Stimulated activated naive B cell treated with anti-CD40 and anti-IgM and Interleukin-4, amounts not matched to agents 10 μg/mL and 1 μg/mL and 100 μg/mL, for 72 hours (primary cell): ENCODE results near the gene HS2ST1.
"Not testable (repeated sequence)": the region's sequence is repeated elsewhere in the genome, so short reads cannot be mapped to it uniquely, and the experiment has no call there.

Experiments
- ATAC-seq, 2 donors: fragments of 150-1000 bp; cut with Tn5 transposase; replicated peaks; 2 replicates each; pipeline ENCODE4 v1.10.0; 2021; ENCODE audit warnings: moderate library complexity in 1 of 2
- DNase-seq: peaks from one replicate; pipeline ENCODE4 v3.0.0; 2021
- H3K27ac Mint-ChIP-seq: one replicate; pipeline ENCODE4 v1.8.0; 2022; ENCODE audit warnings: mild to moderate bottlenecking, mixed read lengths
- H3K27me3 Mint-ChIP-seq, 2 donors: one replicate each; pipeline ENCODE4 v1.8.0; 2022; ENCODE audit warnings: mixed read lengths in 2 of 2
- H3K36me3 Mint-ChIP-seq, 2 donors: one replicate each; pipeline ENCODE4 v1.8.0; 2022; ENCODE audit warnings: mixed read lengths in 2 of 2, mild to moderate bottlenecking in 1 of 2
- H3K4me1 Mint-ChIP-seq, 2 donors: one replicate each; pipeline ENCODE4 v1.8.0; 2022; ENCODE audit warnings: mixed read lengths in 2 of 2, mild to moderate bottlenecking in 1 of 2
- H3K4me3 Mint-ChIP-seq, 2 donors: one replicate each; pipeline ENCODE4 v1.8.0; 2022; ENCODE audit warnings: mild to moderate bottlenecking in 2 of 2, mixed read lengths in 2 of 2, moderate library complexity in 1 of 2
- H3K9me3 Mint-ChIP-seq, 2 donors: one replicate each; pipeline ENCODE4 v1.8.0; 2022; ENCODE audit warnings: mixed read lengths in 2 of 2, mild to moderate bottlenecking in 1 of 2

HS2ST1 gene

DNA sequence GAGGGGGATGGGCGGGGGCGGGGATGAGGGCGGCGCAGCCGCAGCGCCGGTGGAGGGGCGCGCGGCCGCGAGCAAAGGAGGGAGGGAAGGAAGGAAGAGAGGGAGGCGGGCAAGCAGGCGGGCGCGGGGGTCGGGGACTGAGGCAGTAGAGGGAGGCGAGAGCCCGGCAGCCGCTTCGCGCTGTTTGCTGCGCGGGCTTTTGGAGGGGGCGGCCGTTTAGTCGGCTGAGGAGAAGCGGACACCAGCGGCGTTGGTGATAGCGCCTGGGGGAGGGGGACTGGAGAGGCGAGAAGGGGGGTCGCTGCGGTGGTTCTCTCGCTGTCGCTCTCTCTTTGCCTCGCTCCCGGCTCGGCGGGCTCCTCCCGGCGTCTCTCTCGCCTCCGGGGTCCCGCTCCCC, at the start of gene HS2ST1:
TSS of gene HS2ST1 (plus strand) at position 35 of the 397 bp plus-strand sequence.
- DNase-seq (no peak), ATAC-seq (peak in 1 of 2 donors; percentile 59)
- H3K27me3 Mint-ChIP-seq, result no peaks in the 10 kb centered on the region
- H3K36me3 Mint-ChIP-seq, result peaks cover 18 to 20% of the 10 kb centered on the region in 2 donors
- H3K27ac Mint-ChIP-seq, result no peak within 1 kb of the TSS
- peaks cover 21 to 33% of the 10 kb centered on the region in 2 donors for H3K4me1 Mint-ChIP-seq
- H3K9me3 Mint-ChIP-seq, result no peaks in the 10 kb centered on the region
- no peak within 1 kb of the TSS for H3K4me3 Mint-ChIP-seq

GRCh38 chr1:86865973-86866637, 48.3 kb upstream of the HS2ST1 start:
- ATAC-seq (peak; percentile 97), DNase-seq (peak; percentile 12)
- Mint-ChIP-seq H3K4me3 (peak overlapping the region; percentile 36 to 65), H3K36me3 (peaks cover 15 to 27% of the 10 kb centered on the region in 2 donors), H3K27me3 (no peaks in the 10 kb centered on the region), H3K4me1 (peaks cover 22 to 49% of the 10 kb centered on the region in 2 donors), H3K9me3 (peaks cover 0 to 2% of the 10 kb centered on the region in 2 donors), H3K27ac (peak overlapping the region; percentile 95)

- ATAC-seq, result peak; percentile 19 to 24
- peak overlapping the region; percentile 42 for H3K27ac Mint-ChIP-seq
These were observed 47.8 kb upstream of the HS2ST1 start for GRCh38 chr1:86866665-86867064.

DNA sequence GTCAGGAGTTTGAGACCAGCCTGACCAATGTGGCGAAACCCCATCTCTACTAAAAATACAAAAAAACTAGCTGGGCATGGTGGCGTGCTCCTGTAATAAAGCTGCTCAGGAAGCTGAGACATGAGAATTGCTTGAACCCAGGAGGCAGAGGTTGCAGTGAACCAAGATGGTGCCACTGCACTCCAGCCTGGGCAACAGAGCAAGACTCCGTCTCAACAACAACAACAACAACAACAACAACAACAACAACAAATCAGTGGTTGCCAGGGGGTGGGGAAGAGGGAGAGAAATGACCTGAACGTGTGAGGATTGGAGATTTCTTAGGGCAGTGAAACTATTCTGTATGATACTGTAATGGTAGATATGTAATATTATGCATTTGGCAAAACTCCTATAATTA, 47.2 kb upstream of the HS2ST1 start:
- H3K27me3 Mint-ChIP-seq, DNase-seq, H3K4me3 Mint-ChIP-seq, ATAC-seq, H3K9me3 Mint-ChIP-seq: not testable (repeated sequence)
- Mint-ChIP-seq H3K4me1 (peaks cover 19 to 43% of the 10 kb centered on the region in 2 donors), H3K36me3 (peaks cover 11 to 25% of the 10 kb centered on the region in 2 donors), H3K27ac (peak overlapping the region; percentile 62)

More at GRCh38 chr1:86866665-86867064, 47.8 kb upstream of the HS2ST1 start:
- peaks cover 11 to 23% of the 10 kb centered on the region in 2 donors for H3K36me3 Mint-ChIP-seq
- no peaks in the 10 kb centered on the region for H3K27me3 Mint-ChIP-seq
- H3K9me3 Mint-ChIP-seq, result peaks cover 0 to 2% of the 10 kb centered on the region in 2 donors
- peak overlapping the region; percentile 36 to 65 for H3K4me3 Mint-ChIP-seq
- peaks cover 19 to 44% of the 10 kb centered on the region in 2 donors for H3K4me1 Mint-ChIP-seq
- no peak for DNase-seq

DNA sequence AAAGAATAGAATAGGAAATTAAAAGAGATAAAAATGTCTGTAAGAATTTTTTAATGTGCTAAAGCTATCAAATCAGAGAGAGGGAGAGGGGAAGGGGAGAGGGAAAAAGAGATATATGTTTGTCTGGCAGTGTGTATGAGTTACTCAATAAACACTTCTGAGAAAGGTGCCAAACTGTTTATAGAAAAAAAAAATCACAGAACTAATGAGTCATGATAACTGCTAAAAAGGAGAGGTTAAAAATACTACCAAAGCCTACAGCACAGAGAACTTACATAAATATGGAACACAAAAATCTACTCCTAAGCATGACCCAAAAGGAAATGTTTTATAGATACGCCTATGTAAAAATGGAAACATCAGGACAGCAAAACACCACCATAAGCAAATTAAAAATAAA, 46.0 kb upstream of the HS2ST1 start:
- Mint-ChIP-seq H3K9me3 (peaks cover 0 to 2% of the 10 kb centered on the region in 2 donors), H3K36me3 (peaks cover 11 to 26% of the 10 kb centered on the region in 2 donors), H3K27ac (peak overlapping the region; percentile 1), H3K4me1 (peaks cover 19 to 43% of the 10 kb centered on the region in 2 donors), H3K4me3 (no peak overlapping the region), H3K27me3 (no peaks in the 10 kb centered on the region)
- ATAC-seq (peak in 1 of 2 donors; percentile 35), DNase-seq (no peak)

DNA sequence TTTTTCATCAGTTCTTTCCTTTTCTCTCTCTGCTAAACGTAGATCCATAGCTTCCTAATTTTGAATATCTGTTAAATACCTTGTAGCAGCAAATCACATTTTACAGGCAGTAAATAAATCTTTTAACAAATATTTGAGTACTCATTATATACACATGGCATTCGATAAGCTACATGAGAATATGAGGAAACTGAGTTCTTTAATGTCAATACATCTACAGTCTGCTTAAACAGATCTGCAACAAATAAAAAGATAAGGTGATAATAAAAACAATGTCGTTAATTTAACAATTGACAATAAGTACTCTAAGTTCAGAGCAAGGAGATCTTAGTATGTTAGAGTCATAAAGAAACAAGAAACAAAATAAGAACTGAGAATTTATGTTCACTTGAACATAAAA, 43.4 kb upstream of the HS2ST1 start:
- Mint-ChIP-seq H3K36me3 (peaks cover 13 to 35% of the 10 kb centered on the region in 2 donors), H3K9me3 (peaks cover 0 to 2% of the 10 kb centered on the region in 2 donors), H3K27me3 (no peaks in the 10 kb centered on the region), H3K4me1 (peaks cover 19 to 36% of the 10 kb centered on the region in 2 donors), H3K4me3 (no peak overlapping the region), H3K27ac (no peak overlapping the region)
- ATAC-seq (no peak), DNase-seq (no peak)

GRCh38 chr1:86872086-86872485, 42.3 kb upstream of the HS2ST1 start:
- peaks cover 0 to 2% of the 10 kb centered on the region in 2 donors for H3K9me3 Mint-ChIP-seq
- no peak overlapping the region for H3K27ac Mint-ChIP-seq
- DNase-seq, result no peak
- no peak overlapping the region for H3K4me3 Mint-ChIP-seq
- H3K4me1 Mint-ChIP-seq, result peaks cover 20 to 29% of the 10 kb centered on the region in 2 donors
- no peak for ATAC-seq
- H3K27me3 Mint-ChIP-seq, result no peaks in the 10 kb centered on the region
- peaks cover 14 to 37% of the 10 kb centered on the region in 2 donors for H3K36me3 Mint-ChIP-seq

DNA sequence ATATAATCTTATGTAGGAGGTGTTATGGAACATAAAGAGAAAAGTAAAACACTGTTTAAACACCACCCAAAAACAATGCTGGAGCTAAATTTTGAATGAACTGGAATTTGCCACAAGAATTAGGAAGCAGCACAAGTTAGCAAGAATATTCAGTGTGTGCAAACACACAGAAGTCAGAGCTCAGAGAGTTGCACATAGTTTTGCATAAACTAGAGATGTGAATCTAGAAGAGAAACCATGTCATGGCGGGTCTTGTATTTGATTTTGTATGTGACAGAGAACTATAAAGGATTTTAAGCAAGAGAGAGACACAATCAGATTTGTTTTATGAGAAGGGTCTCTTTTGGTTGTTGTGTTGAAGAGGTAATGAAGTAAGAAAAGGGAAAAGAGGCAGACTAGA, 38.7 kb upstream of the HS2ST1 start:
- DNase-seq (no peak), ATAC-seq (no peak)
- Mint-ChIP-seq H3K36me3 (peaks cover 12 to 20% of the 10 kb centered on the region in 2 donors), H3K27ac (no peak overlapping the region), H3K27me3 (no peaks in the 10 kb centered on the region), H3K4me3 (no peak overlapping the region), H3K9me3 (no peaks in the 10 kb centered on the region), H3K4me1 (peaks cover 6 to 8% of the 10 kb centered on the region in 2 donors)

DNA sequence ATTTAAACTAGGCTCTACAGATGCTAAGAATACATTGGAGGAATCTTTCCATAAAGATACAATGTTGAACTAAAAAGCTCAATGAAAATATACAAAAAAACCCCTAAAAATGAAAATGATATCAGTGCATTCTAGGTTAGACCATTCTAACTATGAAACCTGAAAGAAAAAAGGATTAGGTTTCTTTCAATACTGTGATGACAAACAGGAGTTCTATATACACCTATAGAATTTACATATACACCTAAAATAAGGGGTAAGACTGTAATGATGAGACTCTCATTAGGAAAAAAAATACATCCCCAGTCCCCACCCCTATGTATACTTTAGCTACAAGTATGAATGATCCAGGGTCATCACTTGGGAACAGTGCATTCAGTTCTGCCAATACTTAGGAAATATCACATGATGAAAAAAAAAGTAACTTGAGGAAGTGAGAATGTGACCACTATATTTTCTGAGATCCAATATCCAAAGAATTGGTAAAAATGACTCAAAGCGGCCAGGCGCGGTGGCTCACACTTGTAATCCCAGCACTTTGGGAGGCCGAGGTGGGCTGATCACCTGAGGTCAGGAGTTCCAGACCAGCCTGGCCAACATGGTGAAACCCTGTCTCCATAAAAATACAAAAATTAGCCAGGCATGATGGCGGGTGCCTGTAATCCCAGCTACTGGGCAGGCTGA, 26.8 kb upstream of the HS2ST1 start:
- ATAC-seq (peak; percentile 69 to 78), DNase-seq (no peak)
- Mint-ChIP-seq H3K9me3 (no peaks in the 10 kb centered on the region), H3K4me3 (no peak overlapping the region), H3K36me3 (peaks cover 16 to 18% of the 10 kb centered on the region in 2 donors), H3K27ac (peak overlapping the region; percentile 73), H3K27me3 (no peaks in the 10 kb centered on the region), H3K4me1 (peaks cover 11 to 18% of the 10 kb centered on the region in 2 donors)

DNA sequence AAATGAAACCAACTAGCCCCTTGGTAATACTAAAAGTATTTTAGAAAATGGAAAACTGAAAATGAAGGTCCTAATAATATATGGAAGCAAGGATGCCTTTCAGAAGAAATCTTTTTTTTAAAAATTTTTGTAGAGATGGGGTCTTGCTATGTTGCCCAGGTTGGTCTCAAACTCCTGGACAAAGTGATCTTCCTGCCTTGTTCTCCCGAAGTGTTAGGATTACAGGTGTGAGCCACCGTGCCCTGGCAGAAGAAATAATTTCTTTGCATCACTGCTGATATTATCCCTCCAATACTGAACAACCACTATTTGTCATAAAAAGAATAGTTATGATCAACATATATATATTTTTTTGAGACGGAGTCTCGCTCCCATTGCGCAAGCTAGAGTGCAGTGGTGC, 26.1 kb upstream of the HS2ST1 start:
- Mint-ChIP-seq H3K9me3 (no peaks in the 10 kb centered on the region), H3K36me3 (peaks cover 14 to 18% of the 10 kb centered on the region in 2 donors), H3K4me1 (peaks cover 9 to 18% of the 10 kb centered on the region in 2 donors), H3K27ac (no peak overlapping the region), H3K4me3 (no peak overlapping the region), H3K27me3 (no peaks in the 10 kb centered on the region)
- DNase-seq (no peak), ATAC-seq (no peak)

DNA sequence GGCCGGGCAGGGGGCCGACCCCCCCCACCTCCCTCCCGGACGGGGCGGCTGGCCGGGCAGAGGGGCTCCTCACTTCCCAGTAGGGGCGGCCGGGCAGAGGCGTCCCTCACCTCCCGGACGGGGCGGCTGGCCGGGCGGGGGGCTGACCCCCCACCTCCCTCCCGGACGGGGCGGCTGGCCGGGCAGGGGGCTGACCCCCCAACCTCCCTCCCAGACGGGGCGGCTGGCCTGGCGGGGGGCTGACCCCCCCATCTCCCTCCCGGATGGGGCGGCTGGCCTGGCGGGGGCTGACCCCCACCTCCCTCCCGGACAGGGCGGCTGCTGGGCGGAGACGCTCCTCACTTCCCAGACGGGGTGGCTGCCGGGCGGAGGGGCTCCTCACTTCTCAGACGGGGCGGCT, 15.0 kb upstream of the HS2ST1 start:
- not testable (repeated sequence) for ATAC-seq

DNA sequence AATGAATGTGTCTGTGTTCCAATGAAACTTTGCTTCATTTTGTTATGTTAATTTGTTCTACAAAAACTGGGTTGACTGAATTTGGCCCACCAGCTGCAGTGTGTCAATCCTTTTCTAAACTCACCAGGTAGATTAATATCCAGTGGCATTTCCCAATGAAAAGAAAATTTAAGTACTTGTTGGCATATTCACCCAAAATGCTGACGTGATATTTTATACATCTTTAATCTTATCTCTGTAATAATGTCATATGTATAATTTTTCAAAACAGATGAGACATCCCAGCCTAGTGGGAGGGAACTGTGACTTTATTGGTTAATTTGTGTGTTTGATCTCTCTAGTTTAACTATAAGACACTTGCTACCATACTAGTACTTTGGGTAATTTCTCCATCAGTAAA, 8.6 kb upstream of the HS2ST1 start:
- Mint-ChIP-seq H3K27me3 (no peaks in the 10 kb centered on the region), H3K36me3 (peaks cover 23 to 25% of the 10 kb centered on the region in 2 donors), H3K4me1 (peaks cover 25 to 38% of the 10 kb centered on the region in 2 donors), H3K4me3 (no peak overlapping the region), H3K9me3 (no peaks in the 10 kb centered on the region), H3K27ac (no peak overlapping the region)
- no peak for ATAC-seq
- DNase-seq, result no peak

More for the DNA sequence above, 15.0 kb upstream of the HS2ST1 start:
- H3K4me1 Mint-ChIP-seq, result peaks cover 9 to 21% of the 10 kb centered on the region in 2 donors
- not testable (repeated sequence) for H3K9me3 Mint-ChIP-seq, DNase-seq, H3K27ac Mint-ChIP-seq, H3K27me3 Mint-ChIP-seq, H3K4me3 Mint-ChIP-seq
- H3K36me3 Mint-ChIP-seq, result peaks cover 15 to 26% of the 10 kb centered on the region in 2 donors

GRCh38 chr1:86906419-86906818, 8.0 kb upstream of the HS2ST1 start:
- DNase-seq, result no peak
- H3K27me3 Mint-ChIP-seq, result no peaks in the 10 kb centered on the region

DNA sequence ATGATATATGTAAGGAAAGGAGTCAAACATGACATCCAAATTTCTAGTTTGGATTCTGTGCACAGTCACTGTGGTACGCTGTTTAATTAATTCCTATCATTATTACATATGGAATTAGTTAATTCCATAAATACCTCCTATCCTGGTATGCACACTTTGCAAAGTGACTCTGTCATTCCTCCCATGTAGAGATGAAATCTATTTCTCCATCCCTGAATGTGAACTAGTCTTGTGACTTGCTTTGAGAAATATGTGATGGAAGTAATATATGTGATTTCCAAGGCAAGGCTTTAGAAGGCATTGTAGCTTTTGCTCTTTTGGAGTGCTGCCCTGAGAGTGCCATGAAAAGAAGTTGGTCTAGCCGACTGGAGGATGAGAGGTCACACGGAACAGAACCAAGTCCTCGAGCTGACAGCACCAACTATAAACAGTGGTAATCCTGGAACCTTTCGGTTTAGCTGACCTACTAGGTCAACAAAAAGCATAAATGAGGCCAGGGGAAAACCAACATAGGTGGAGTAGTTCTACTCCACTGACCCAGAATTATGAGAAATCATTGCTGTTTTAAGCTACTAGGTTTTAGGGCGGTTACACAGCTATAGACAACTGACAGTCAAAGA, 2.0 kb upstream of the HS2ST1 start:
- peaks cover 34 to 51% of the 10 kb centered on the region in 2 donors for H3K4me1 Mint-ChIP-seq
- no peaks in the 10 kb centered on the region for H3K27me3 Mint-ChIP-seq
- H3K27ac Mint-ChIP-seq, result peak overlapping the region; percentile 72
- peak overlapping the region in 1 of 2 donors; percentile 14 for H3K4me3 Mint-ChIP-seq
- no peak for DNase-seq
- H3K9me3 Mint-ChIP-seq, result no peaks in the 10 kb centered on the region
- peaks cover 29 to 32% of the 10 kb centered on the region in 2 donors for H3K36me3 Mint-ChIP-seq
- no peak for ATAC-seq

More at GRCh38 chr1:86906419-86906818, 8.0 kb upstream of the HS2ST1 start:
- Mint-ChIP-seq H3K27ac (no peak overlapping the region), H3K36me3 (peaks cover 28 to 30% of the 10 kb centered on the region in 2 donors), H3K4me3 (no peak overlapping the region), H3K4me1 (peaks cover 30 to 44% of the 10 kb centered on the region in 2 donors), H3K9me3 (no peaks in the 10 kb centered on the region)
- no peak for ATAC-seq
